CD4-positive, alpha-beta T cell treated with Interferon alpha-2 for 1 hour (primary cell): ENCODE measurements around the gene IFI44.

Experiments used
- DNase-seq, 2 donors: peaks; one replicate each; pipeline ENCODE4 v3.0.0-alpha.2; 2020 to 2022

The IFI44 gene

GRCh38 chr1:78649628-78650027 lies at the start of gene IFI44:
Gene IFI44, plus strand, starts transcription at chr1:78649831. Its CDS starts 365 bp downstream, at chr1:78650196.
- DNase-seq = peak; percentile 86 to 91

DNA sequence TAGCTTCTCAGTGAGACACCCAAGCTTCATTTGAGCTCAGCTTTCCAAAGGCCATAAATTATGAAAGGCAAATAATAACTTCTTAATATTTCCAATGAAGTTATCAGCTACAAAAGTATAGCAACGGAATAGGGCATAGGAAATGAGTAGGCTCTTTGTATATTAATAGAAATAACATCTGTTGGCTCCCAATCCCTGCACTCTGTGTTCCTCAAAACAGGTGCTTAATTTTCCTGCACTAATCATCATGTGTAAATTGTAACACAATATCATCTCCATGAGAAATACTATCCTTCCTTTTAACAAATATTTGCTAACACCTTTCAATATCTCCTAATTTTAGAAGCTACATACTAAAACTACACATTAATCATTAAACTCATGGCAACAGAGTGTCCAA lies 48.6 kb upstream of the IFI44 start:
- DNase-seq = no peak

- DNase-seq = no peak
These were observed 46.4 kb upstream of the IFI44 start for GRCh38 chr1:78603206-78603605.

DNA sequence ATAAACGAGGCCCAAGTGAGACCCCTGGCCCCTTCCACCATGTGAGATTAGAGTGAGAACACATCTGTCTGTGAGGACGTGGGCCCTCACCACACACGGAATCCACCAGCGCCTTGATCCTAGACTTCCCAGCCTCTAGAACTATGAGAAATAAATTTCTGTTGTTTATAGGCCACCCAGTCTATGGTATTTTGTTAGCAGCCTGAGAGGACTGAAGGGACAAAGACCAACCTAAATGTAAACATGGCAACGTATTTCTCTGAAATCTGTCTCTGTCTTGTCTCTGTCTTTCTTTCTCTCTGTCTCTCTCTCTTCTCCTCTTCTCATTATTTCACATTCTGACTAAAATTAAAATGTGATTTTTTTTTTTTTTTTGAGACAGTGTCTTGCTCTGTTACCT lies 45.0 kb upstream of the IFI44 start:
- DNase-seq = no peak

DNA sequence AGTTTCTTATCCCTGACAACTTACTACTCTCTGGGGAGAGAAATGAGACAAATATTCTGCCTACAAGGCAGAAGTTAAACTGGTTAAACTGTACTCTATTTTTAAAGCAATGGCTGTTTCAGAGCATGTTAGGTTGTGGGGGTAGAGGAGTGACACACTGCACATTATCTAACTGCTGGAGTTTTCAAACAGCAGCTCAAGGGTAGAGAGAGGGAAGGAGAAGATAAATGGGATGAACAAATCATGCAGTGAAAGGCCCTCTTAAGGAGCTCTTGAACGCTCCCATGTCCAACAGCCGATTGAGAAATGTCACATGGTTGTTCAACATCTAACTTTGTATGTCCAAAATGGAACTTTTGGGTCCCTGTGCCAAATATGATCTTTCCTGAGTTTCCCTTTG lies 43.4 kb upstream of the IFI44 start:
- no peak for DNase-seq

DNA sequence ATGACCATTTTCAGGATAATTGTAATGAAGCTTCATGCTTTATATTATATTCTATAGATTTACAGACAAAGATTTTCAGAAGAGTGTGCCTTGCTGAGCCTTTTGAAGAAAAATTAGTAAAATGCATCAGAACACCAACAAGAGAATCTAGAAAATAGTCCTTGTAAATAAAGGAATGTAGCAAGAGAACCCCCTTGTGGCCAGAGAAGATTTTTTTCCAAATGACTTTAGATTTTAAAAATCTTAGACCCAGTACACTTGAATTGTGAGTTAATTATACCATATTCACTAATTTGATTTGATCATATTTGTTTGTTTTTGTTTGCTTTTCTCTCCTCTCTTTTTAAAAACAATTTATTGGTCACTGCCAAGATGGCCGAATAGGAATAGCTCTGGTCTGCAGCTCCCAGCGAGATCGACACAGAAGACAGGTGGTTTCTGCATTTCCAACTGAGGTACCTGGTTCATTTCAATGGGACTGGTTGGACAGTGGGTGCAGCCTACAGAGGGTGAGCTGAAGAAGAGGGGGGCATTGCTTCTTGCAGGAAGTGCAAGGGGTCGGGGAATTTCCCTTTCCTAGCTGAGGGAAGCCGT lies 42.2 kb upstream of the IFI44 start:
- no peak for DNase-seq

DNA sequence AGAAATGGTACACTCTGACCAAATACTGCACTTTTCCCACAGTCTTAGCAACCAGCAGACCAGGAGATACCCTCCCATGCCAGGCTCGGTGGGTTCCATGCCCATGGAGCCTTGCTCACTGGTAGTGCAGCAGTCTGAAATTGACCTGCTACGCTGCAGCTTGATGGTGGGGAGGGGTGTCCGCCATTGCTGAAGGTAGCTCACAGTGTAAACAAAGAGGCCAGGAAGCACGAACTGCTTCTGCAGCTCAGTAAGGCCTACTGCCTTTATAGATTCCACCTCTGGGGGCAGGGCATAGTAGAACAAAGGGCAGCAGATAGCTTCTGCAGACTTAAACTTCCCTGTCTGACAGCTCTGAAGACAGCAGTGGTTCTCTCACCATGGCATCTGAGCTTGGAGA lies 41.7 kb upstream of the IFI44 start:
- DNase-seq = no peak

- peak; percentile 56 to 87 for DNase-seq
These were observed 32.0 kb upstream of the IFI44 start for GRCh38 chr1:78617615-78618026.

GRCh38 chr1:78619032-78619431 lies 30.6 kb upstream of the IFI44 start:
- no peak for DNase-seq

DNA sequence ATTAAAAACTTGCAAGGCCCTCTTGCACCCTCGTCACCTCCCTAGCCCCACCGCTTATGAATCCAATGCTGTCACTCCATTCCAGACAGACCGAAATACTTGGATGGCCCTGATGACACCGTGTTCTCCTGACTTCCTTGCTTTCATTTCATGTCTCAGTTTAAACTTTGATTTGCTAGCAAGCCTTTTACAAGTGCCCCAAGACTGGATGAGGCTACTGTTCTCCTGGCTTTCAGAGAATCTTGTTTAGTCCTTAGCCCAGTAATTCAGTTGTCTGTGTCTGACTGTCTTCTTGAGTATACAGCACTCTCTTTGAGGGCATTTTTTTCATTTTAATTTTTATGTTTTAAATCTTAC lies 30.2 kb upstream of the IFI44 start:
- DNase-seq = peak in 1 of 2 donors; percentile 37

DNA sequence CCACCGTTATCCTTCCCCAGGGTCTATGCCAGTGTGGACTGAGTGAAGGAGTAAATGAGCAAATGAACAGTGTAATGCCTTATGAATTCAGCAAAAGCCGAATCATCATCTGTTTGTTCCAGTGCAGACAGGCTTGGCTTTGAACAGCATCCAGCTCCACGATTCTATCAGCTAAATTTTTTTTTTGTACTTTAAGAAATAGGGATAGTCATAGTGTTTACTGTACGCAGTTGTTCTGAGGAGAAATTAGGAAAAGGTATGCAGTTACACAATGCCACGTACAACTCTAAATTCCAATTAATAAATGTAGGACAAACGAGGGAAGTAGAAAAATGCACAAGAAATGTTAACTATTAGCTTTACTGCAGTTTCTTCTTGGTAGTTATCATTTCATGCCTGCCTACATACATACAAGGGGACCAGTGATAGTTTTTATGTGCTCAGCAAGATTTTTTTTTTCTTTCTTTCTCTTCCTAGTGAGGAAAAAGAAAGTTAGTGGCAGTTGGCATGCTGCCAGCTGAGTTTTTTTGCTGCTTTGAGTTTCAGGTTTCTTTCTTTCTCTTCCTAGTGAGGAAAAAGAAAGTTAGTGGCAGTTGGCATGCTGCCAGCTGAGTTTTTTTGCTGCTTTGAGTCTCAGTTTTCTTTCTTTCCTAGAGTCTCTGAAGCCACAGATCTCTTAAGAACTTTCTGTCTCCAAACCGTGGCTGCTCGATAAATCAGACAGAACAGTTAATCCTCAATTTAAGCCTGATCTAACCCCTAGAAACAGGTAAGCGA lies 29.6 kb upstream of the IFI44 start, which contains the start of gene IFI44L:
TSS of gene IFI44L (plus strand) at position 646 of the 777 bp plus-strand sequence. CDS start 7,468 bp downstream, outside the sequence.
- peak; percentile 76 to 90 for DNase-seq

DNA sequence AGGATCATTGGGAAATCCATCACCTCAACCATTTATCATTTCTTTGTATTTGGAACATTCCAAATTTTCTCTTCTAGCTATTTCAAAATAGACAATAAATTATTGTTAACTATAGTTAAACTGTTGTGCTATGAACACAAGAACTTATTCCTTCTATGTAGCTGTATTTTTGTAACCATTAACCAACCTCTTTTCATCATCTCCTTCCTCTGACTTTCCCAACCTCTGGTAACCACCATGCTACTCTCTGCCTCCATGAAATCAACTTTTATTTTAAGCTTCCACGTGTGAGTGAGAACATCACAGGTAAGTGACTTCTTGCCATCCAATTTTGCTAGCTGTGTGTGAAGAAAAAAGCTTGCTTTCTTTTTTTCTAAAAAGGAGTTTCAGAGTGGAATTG lies 29.0 kb upstream of the IFI44 start:
- peak in 1 of 2 donors; percentile 43 for DNase-seq

DNA sequence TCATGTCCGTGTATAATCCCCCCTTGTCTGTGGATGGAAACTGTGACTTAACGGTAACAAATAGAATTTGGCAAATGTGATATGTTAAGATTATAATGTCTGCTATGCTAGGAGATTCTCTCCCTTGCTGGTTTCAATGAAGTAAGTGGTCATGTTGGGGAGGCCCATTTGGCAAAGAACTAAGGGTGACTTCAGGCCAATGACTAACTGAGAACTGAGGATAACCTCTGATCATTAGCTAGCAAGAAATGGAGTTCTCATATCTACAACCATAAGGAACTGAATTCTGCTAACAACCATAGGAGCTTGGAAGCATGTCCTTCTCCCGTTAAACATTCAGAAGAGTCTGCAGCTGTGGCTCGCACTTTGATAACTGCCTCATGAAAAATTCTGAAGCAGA lies 27.1 kb upstream of the IFI44 start:
- no peak for DNase-seq

DNA sequence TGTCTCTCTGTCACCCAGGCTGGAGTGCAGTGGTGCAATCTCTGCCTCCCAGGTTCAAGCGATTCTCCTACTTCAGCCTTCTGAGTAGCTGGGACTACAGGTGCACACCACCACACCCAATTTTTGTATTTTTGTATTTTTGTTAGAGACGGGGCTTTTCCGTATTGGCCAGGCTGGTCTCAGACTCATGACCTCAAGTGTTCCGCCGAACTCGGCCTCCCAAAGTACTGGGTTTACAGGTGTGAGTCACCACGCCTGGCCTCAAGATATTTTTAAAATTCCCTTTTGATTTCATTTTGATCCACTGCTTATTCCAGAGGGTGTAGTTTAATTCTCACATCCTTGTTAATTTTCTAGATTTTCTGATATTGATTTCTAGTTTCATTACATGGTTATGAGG lies 25.6 kb upstream of the IFI44 start:
- DNase-seq = no peak

DNA sequence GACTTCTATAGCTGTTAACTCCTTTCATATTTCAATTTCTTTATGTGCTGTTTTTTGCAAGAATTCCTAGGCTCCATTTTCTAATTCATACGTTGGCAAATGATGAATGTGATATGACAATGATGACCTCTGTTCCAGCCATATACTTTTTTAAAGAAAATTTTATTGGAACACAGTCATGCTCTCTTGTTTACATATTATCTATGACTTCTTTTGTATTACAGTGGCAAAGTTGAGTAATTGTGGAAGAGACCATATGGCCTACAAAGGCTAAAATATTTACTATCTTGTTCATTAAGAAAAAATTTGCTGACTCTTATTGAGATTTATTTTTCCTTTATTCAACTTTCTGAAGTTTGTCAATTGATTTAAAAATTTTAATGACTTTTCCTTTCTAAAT lies 22.3 kb upstream of the IFI44 start:
- no peak for DNase-seq

DNA sequence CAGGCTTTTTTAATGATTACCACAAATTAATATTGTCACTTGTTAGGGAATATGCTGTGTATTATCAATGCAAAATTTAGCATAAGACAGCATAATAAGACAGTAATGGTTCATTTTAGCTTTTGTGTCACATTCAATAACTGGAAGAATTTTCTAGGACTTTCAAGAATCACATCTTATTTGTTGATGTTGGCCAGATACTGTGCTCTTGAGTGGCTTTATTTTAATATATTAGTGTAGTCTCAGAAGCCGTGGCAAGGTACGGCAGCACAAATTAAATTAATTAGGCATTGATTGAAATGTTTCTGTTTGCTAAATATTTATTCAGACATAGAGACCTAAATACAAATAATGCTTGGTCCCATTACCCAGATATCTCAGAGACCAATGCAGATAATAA lies 19.0 kb upstream of the IFI44 start:
- no peak for DNase-seq

DNA sequence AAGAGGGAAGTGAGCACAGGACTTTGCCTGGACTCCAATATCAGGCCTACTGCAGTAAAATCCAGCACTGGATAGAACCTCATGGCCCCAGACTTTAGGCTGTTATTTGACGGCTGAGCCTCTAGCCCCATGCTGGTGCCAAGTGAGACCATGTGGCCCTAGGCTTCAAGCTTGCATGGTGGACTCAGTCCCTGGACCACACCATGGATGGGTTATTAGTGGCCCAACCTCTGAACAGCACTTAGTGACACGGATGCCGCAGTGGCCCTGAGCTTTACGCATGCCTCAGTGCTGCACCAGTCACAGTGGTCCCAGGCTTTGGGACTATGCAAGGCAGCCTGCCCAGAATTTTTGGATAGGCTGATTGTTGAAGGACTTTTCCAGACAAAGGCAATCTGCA lies 16.4 kb upstream of the IFI44 start:
- DNase-seq = no peak

- no peak for DNase-seq
These were observed 9.2 kb upstream of the IFI44 start for GRCh38 chr1:78640462-78640861.

DNA sequence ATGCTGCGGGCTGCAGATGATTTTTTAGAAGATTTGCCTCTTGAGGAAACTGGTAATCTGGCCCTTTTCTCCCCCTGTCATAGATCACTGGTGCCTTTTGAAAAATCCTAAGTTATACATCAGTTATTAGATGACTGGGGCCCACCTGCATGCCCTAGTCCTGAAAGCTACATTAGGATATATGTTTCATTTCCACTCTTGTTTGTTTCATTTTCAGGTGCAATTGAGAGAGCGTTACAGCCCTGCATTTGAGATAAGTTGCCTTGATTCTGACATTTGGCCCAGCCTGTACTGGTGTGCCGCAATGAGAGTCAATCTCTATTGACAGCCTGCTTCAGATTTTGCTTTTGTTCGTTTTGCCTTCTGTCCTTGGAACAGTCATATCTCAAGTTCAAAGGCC lies 8.1 kb upstream of the IFI44 start:
- no peak for DNase-seq

GRCh38 chr1:78645723-78646122 lies 3.9 kb upstream of the IFI44 start:
- DNase-seq = peak in 1 of 2 donors; percentile 63

GRCh38 chr1:78647238-78647637 lies 2.4 kb upstream of the IFI44 start:
- DNase-seq = no peak

DNA sequence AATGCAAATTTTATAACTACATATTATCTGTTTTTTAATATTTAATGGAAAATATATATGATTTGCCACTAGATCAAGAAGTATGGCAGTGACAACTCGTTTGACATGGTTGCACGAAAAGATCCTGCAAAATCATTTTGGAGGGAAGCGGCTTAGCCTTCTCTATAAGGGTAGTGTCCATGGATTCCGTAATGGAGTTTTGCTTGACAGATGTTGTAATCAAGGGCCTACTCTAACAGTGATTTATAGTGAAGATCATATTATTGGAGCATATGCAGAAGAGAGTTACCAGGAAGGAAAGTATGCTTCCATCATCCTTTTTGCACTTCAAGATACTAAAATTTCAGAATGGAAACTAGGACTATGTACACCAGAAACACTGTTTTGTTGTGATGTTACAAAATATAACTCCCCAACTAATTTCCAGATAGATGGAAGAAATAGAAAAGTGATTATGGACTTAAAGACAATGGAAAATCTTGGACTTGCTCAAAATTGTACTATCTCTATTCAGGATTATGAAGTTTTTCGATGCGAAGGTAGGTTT lies 556 bp downstream of the IFI44 start:
- DNase-seq = peak in 1 of 2 donors; percentile 60

DNA sequence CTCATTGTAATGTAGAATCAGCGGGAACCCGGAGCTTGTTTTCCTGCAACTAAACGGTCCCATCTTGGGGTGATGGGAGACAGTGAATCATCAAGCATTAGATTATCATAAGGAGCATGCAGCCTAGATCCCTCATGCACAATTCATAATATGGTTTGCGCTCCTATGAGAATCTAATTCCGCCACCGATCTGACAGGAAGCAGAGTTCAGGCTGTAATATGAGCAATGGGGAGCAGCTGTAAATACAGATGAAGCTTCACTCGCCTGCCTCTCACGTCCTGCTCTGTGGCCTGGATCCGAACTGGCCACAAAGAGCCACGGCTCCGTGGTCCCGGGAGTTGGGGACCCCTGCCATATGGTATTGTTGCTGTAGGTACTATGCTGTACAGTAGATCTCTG lies 1.6 kb downstream of the IFI44 start:
- peak in 1 of 2 donors; percentile 63 for DNase-seq

- no peak for DNase-seq
These were observed 2.5 kb downstream of the IFI44 start for GRCh38 chr1:78652019-78652560.
